Parathyroid adenoma (tissue), 2 donors: ENCODE measurements around the gene MAMDC2.

ENCODE experiments used
- H2AFZ ChIP-seq: fragments of 300-600 bp; sonication (generic); one replicate; pipeline ENCODE4 v1.7.0; 2017; ENCODE audit warnings: antibody characterized with exemption, mild to moderate bottlenecking
- H3K27ac ChIP-seq: fragments of 300-600 bp; sonication (generic); one replicate; pipeline ENCODE4 v1.7.0; 2017
- H3K27me3 ChIP-seq: fragments of 300-600 bp; sonication (generic); one replicate; pipeline ENCODE4 v1.7.0; 2017; ENCODE audit warnings: low read length; ENCODE audit not compliant: control insufficient read depth, insufficient read depth
- H3K36me3 ChIP-seq: fragments of 300-600 bp; sonication (generic); one replicate; pipeline ENCODE4 v1.7.0; 2017; ENCODE audit warnings: low read length; ENCODE audit not compliant: control insufficient read depth, insufficient read depth
- H3K4me1 ChIP-seq: fragments of 300-600 bp; sonication (generic); one replicate; pipeline ENCODE4 v1.7.0; 2017; ENCODE audit warnings: control low read depth
- H3K4me2 ChIP-seq: fragments of 300-600 bp; sonication (generic); one replicate; pipeline ENCODE4 v1.7.0; 2017; ENCODE audit warnings: low read length
- H3K4me3 ChIP-seq: fragments of 300-600 bp; sonication (generic); one replicate; pipeline ENCODE4 v1.7.0; 2017; ENCODE audit warnings: low read depth, low read length
- H3K79me2 ChIP-seq: fragments of 300-600 bp; sonication (generic); one replicate; pipeline ENCODE4 v1.7.0; 2017; ENCODE audit warnings: control low read depth
- H3K9ac ChIP-seq: fragments of 300-600 bp; sonication (generic); one replicate; pipeline ENCODE4 v1.7.0; 2017; ENCODE audit warnings: mild to moderate bottlenecking
- H3K9me3 ChIP-seq: fragments of 300-600 bp; sonication (generic); one replicate; pipeline ENCODE4 v1.7.0; 2017; ENCODE audit warnings: low read length; ENCODE audit not compliant: control insufficient read depth
- TF ChIP-seq, protein P1 (sequence below): fragments of 300-600 bp; sonication (generic); IDR thresholded peaks from one replicate; pipeline ENCODE4 v1.7.0; 2017; ENCODE audit warnings: antibody characterized with exemption, mild to moderate bottlenecking
- donor health status: primary hyperparathyroidism.

The MAMDC2 gene

DNA sequence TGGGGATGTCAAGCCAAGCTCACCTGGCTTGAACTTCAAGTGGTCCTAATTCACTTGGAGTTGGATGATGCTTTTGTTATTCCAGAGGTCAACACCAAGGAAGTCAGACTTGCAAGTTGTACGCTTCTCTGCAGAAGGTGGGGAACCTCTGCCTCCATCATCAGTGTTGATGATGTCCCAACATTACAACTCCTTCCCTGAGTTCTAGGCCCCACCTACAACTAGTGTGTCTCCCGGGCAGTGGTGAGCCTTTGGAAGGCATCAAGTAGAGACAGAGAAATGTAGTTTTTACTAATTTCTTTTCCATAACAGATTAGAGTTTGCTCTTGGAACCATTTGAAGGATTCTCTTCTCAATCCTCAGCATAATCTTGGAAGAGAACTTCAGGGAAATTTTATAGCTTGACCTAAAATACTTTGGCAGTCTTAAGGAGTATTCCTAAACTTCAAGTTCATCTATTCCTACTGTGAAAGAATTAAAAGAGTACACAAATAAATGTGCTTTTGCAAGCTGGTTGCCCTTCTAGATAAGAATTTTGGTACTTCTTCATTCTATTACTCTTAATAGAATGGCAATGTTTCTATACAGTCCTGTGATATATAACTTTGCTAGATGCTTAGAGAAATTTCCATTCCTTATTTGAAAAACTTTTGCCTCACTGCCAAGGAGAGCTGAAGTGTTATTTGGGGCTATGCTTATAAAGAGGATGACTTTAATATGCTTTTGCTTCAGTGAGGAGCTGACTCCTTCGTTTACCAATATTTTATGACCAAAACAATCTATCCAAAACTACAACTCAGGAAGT is 12.0 kb downstream of the MAMDC2 start:
- Histone ChIP-seq H3K9ac (no peak overlapping the region), H3K36me3 (no peaks in the 10 kb centered on the region), H3K79me2 (no peaks in the 10 kb centered on the region), H3K4me1 (no peaks in the 10 kb centered on the region), H3K4me3 (no peak overlapping the region), H3K27ac (no peak overlapping the region), H3K27me3 (no peaks in the 10 kb centered on the region), H3K4me2 (no peak overlapping the region), H3K9me3 (no peaks in the 10 kb centered on the region), H2AFZ (no peak overlapping the region)
- TF ChIP-seq, protein P1, sequence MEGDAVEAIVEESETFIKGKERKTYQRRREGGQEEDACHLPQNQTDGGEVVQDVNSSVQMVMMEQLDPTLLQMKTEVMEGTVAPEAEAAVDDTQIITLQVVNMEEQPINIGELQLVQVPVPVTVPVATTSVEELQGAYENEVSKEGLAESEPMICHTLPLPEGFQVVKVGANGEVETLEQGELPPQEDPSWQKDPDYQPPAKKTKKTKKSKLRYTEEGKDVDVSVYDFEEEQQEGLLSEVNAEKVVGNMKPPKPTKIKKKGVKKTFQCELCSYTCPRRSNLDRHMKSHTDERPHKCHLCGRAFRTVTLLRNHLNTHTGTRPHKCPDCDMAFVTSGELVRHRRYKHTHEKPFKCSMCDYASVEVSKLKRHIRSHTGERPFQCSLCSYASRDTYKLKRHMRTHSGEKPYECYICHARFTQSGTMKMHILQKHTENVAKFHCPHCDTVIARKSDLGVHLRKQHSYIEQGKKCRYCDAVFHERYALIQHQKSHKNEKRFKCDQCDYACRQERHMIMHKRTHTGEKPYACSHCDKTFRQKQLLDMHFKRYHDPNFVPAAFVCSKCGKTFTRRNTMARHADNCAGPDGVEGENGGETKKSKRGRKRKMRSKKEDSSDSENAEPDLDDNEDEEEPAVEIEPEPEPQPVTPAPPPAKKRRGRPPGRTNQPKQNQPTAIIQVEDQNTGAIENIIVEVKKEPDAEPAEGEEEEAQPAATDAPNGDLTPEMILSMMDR: no peak

DNA sequence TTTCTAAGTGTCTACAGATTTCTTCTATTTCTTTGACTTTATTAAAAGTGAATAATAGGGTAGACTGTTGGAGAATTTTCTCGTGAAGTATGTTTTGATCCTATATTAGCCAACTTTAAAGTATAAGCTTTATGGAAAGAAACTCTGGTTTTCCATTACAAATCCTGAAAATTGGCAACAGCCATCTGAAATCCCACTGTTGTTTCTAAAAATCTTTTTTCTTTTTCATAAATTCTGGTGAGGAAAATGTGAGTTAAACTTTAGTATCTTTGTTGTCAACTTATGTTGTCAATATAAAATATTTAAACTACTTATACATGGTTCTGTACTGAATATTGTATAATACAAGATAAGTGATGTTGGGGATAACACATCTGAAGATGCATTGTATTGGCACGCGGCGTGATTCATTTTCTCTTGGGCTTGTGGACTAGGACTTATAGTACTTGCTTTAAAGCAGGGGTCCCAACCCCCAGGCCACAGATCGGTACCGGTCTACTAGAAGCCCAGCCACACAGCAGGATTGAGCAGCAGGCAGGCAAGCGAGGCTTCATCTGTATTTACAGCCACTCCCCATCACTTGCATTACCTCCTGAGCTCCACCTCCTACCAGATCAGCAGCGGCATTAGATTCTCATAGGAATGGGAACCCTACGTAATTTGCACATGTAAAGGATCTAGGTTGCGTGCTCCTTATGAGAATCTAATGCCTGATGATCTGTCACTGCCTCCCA is 12.7 kb downstream of the MAMDC2 start:
- H3K4me1 ChIP-seq: no peaks in the 10 kb centered on the region
- no peak overlapping the region for H3K4me3 ChIP-seq
- no peaks in the 10 kb centered on the region for H3K36me3 ChIP-seq
- no peak overlapping the region for H3K4me2 ChIP-seq
- H3K9ac ChIP-seq: no peak overlapping the region
- no peaks in the 10 kb centered on the region for H3K9me3 ChIP-seq
- H3K27ac ChIP-seq: no peak overlapping the region
- no peaks in the 10 kb centered on the region for H3K79me2 ChIP-seq
- no peak overlapping the region for H2AFZ ChIP-seq
- H3K27me3 ChIP-seq: no peaks in the 10 kb centered on the region
- TF ChIP-seq, protein P1: no peak

GRCh38 chr9:70058569-70059116 is 15.0 kb downstream of the MAMDC2 start:
- no peaks in the 10 kb centered on the region for H3K79me2 ChIP-seq
- no peak overlapping the region for H3K4me3 ChIP-seq
- H3K4me1 ChIP-seq: no peaks in the 10 kb centered on the region
- H3K9ac ChIP-seq: no peak overlapping the region
- H3K36me3 ChIP-seq: no peaks in the 10 kb centered on the region
- TF ChIP-seq, protein P1: no peak
- H3K27me3 ChIP-seq: no peaks in the 10 kb centered on the region
- H3K9me3 ChIP-seq: no peaks in the 10 kb centered on the region
- H2AFZ ChIP-seq: no peak overlapping the region
- no peak overlapping the region for H3K27ac ChIP-seq
- H3K4me2 ChIP-seq: no peak overlapping the region

- Histone ChIP-seq H3K4me3 (no peak overlapping the region), H3K4me1 (no peaks in the 10 kb centered on the region), H3K79me2 (no peaks in the 10 kb centered on the region), H3K36me3 (no peaks in the 10 kb centered on the region), H3K9me3 (no peaks in the 10 kb centered on the region), H2AFZ (no peak overlapping the region), H3K27me3 (no peaks in the 10 kb centered on the region), H3K27ac (no peak overlapping the region), H3K4me2 (no peak overlapping the region), H3K9ac (no peak overlapping the region)
- TF ChIP-seq, protein P1: no peak
Observed at GRCh38 chr9:70060148-70060882, 16.7 kb downstream of the MAMDC2 start.
